Activated B cell treated with CpG ODN at 0.5 μM for 24 hours (primary cell): ENCODE results near the gene ZNF224. TPM values are rescaled to one million over a fixed set of nuclear protein-coding genes. Genes with fewer than 3 reads are reported as not detected.
"Not testable (repeated sequence)": the region's sequence is repeated elsewhere in the genome, so short reads cannot be mapped to it uniquely, and the experiment has no call there.

ENCODE experiments used
- ATAC-seq: fragments of 200-7000 bp; cut with Tn5 transposase; one replicate; pipeline ENCODE4 v1.10.0; 2021; ENCODE audit warnings: low read depth, mild to moderate bottlenecking, moderate library complexity
- CTCF ChIA-PET: fragments of 350-600 bp; sonication (Branson Sonifier 250); formaldehyde crosslinking; loops from one replicate; lab custom pipeline; 2021; ENCODE audit warnings: antibody characterized with exemption; lab: Charles Lee
- POLR2A ChIA-PET: fragments of 350-600 bp; sonication (Branson Sonifier 250); formaldehyde crosslinking; loops from one replicate; lab custom pipeline; 2021; ENCODE audit warnings: antibody characterized with exemption; lab: Charles Lee
- DNase-seq: peaks from one replicate; pipeline ENCODE4 v3.0.0; 2022
- H3K27ac Mint-ChIP-seq: one replicate; pipeline ENCODE4 v1.8.0; 2020; ENCODE audit warnings: mixed read lengths
- H3K27me3 Mint-ChIP-seq: one replicate; pipeline ENCODE4 v1.8.0; 2021; ENCODE audit warnings: mixed read lengths
- H3K36me3 Mint-ChIP-seq: one replicate; pipeline ENCODE4 v1.8.0; 2021; ENCODE audit warnings: low read depth, mixed read lengths
- H3K4me1 Mint-ChIP-seq: one replicate; pipeline ENCODE4 v1.8.0; 2021; ENCODE audit warnings: mixed read lengths
- H3K4me3 Mint-ChIP-seq: one replicate; pipeline ENCODE4 v1.8.0; 2020; ENCODE audit warnings: mild to moderate bottlenecking, mixed read lengths
- H3K9me3 Mint-ChIP-seq: one replicate; pipeline ENCODE4 v1.8.0; 2020; ENCODE audit warnings: mixed read lengths
- CTCF ChIP-seq: fragments of 200-600 bp; IDR thresholded peaks from one replicate; pipeline ENCODE4 v1.8.0; 2022; ENCODE audit warnings: antibody characterized with exemption, mild to moderate bottlenecking
- intact Hi-C: fragments of 100-400 bp; cut with micrococcal nuclease; formaldehyde crosslinking; loops from one replicate; pipeline ENCODE4 v1.15.1; 2024
- total RNA-seq: library from RNA; stranded (reverse); gene quantifications from 2 replicates; pipeline ENCODE4 v1.2.3, GENCODE V29; 2022

The ZNF224 gene
- total RNA-seq, 1 donor from 2014 or later = 53.3 TPM

DNA sequence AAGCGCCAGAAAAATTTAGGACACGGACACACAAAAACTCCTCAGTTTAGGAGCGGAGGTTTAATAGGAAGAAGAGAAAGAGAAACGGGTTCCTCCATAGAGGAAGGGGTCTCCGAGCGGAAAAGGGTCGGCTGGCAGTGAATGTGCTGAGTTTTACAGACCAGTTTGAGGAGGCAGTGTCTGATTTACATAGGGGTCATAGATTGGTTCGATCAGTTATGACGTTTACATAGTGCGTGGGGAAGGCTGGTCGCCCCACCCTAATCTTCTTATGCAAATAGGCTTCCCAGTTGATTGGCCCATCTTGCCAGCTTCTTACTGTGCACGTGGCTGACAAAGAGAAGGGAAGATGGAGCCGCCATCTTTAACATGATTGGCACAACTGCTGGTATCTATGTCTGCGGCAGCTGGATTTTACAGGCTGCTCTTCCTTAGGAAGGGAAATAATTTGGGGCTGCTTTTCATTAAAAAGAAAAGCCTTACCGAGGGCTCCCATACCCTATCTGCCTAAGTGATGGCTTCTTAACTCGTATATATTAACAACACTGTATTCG, 17.8 kb downstream of the ZNF224 start:
- H3K4me3 Mint-ChIP-seq = peak overlapping the region; percentile 40
- H3K36me3 Mint-ChIP-seq = peaks cover 39% of the 10 kb centered on the region
- peaks cover 23% of the 10 kb centered on the region for H3K9me3 Mint-ChIP-seq
- peaks cover 31% of the 10 kb centered on the region for H3K4me1 Mint-ChIP-seq
- DNase-seq (no peak), ATAC-seq (no peak)
- intact Hi-C loops = loop anchor here (5.0 kb wide), 2 partner anchors 175 to 285 kb away; partner anchors contain the start of genes ZNF283 and ZNF45
- H3K27ac Mint-ChIP-seq = no peak overlapping the region
- ChIA-PET CTCF (no interaction called here), POLR2A (interaction anchor here (2.6 kb wide), 1 partner anchor 17 kb away, joined by 19 read pairs; the partner anchor contains the start of gene ZNF224)
- H3K27me3 Mint-ChIP-seq = no peaks in the 10 kb centered on the region
- TF ChIP-seq CTCF = no peak

- Mint-ChIP-seq H3K4me1 (peaks cover 31% of the 10 kb centered on the region), H3K27ac (peak overlapping the region; percentile 83), H3K9me3 (peaks cover 17% of the 10 kb centered on the region), H3K36me3 (peaks cover 38% of the 10 kb centered on the region), H3K4me3 (peak overlapping the region; percentile 97), H3K27me3 (no peaks in the 10 kb centered on the region)
- ATAC-seq (no peak), DNase-seq (no peak)
- CTCF ChIA-PET = no interaction called here
- POLR2A ChIA-PET = interaction anchor here (0.8 to 2.6 kb wide), 4 partner anchors 18 to 177 kb away, joined by 4 to 19 read pairs (median 7); partner anchors contain the start of genes ZNF224, ZNF226 and ZNF45
- no peak for TF ChIP-seq CTCF
- intact Hi-C loops = loop anchor here (1.0 to 5.0 kb wide), 10 partner anchors 18 to 285 kb away; partner anchors contain the start of genes ZNF224, ZNF226, ZNF227 and ZNF230
Measured at GRCh38 chr19:44112802-44113137, 18.6 kb downstream of the ZNF224 start.

GRCh38 chr19:44113138-44113783, 19.1 kb downstream of the ZNF224 start, which contains the start of gene ZNF225:
TSS of gene ZNF225 (plus strand) at chr19:44113399. CDS start at chr19:44115828, 2,429 bp downstream.
- CTCF ChIA-PET = no interaction called here
- peak; percentile 65 for DNase-seq

DNA sequence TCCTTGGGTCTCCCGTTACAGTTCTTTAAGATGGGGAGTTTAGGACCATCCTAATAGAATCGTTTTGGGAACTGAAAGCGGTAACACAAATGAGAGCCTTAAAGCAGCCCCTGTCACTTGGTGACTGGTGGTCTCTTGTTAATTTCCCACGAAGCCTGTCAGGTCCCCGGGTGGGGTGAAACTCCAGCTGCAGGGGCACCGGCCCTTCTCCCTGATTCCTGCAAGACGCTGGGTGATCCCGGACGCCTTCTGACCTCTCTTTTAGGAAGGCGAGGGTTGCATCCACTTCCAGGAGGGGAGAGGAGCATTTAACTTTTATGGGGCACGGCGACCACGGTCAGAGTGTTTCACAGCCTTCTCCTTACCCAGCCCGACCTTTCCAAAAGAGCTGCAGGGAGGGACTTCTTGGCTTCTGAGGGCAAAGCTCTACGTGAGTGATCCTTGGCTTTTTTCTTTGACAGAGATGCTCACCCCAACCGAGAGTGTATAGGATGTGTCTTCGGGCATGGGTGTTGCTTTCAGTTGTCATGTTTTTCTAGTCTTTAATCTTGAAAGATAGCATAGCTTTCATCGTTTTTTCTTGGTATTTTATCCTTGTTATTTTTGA, 19.7 kb downstream of the ZNF224 start:
- intact Hi-C loops = loop anchor here (1.0 to 5.0 kb wide), 10 partner anchors 20 to 287 kb away; partner anchors contain the start of genes ZNF224, ZNF226, ZNF227 and ZNF230
- Mint-ChIP-seq H3K4me1 (peaks cover 31% of the 10 kb centered on the region), H3K36me3 (peaks cover 38% of the 10 kb centered on the region), H3K4me3 (peak overlapping the region; percentile 97), H3K27me3 (no peaks in the 10 kb centered on the region), H3K9me3 (peaks cover 10% of the 10 kb centered on the region), H3K27ac (peak overlapping the region; percentile 83)
- CTCF ChIA-PET = interaction anchor here (0.8 kb wide), 1 partner anchor 19 kb away, joined by 3 read pairs; no protein-coding TSS in a partner anchor
- DNase-seq = peak; percentile 18
- POLR2A ChIA-PET = interaction anchor here (1.1 to 2.6 kb wide), 3 partner anchors 19 to 178 kb away, joined by 4 to 19 read pairs (median 9); partner anchors contain the start of genes ZNF224, ZNF226 and ZNF45
- no peak for TF ChIP-seq CTCF
- ATAC-seq = peak; percentile 11

More at GRCh38 chr19:44113138-44113783, 19.1 kb downstream of the ZNF224 start, which contains the start of gene ZNF225:
- POLR2A ChIA-PET = interaction anchor here (0.8 to 2.6 kb wide), 4 partner anchors 19 to 178 kb away, joined by 4 to 19 read pairs (median 7); partner anchors contain the start of genes ZNF224, ZNF226 and ZNF45
- Mint-ChIP-seq H3K36me3 (peaks cover 37% of the 10 kb centered on the region), H3K9me3 (peaks cover 12% of the 10 kb centered on the region), H3K27me3 (no peaks in the 10 kb centered on the region), H3K4me3 (peak within 1 kb of the TSS; percentile 97), H3K4me1 (peaks cover 31% of the 10 kb centered on the region), H3K27ac (peak within 1 kb of the TSS; percentile 83)
- peak; percentile 95 for ATAC-seq
- intact Hi-C loops = loop anchor here (1.0 to 5.0 kb wide), 10 partner anchors 19 to 286 kb away; partner anchors contain the start of genes ZNF224, ZNF226, ZNF227 and ZNF230
- no peak for TF ChIP-seq CTCF

GRCh38 chr19:44121162-44121561, 27.0 kb downstream of the ZNF224 start:
- intact Hi-C loops, CTCF ChIA-PET, DNase-seq, H3K4me1 Mint-ChIP-seq, H3K27ac Mint-ChIP-seq, POLR2A ChIA-PET, ATAC-seq, H3K27me3 Mint-ChIP-seq, H3K4me3 Mint-ChIP-seq: not testable (repeated sequence)
- peaks cover 43% of the 10 kb centered on the region for H3K9me3 Mint-ChIP-seq
- H3K36me3 Mint-ChIP-seq = peaks cover 90% of the 10 kb centered on the region
